Memory B cell (primary cell): ENCODE data around the gene RELN.

Experiments
- ATAC-seq: fragments of 150-1000 bp; cut with Tn5 transposase; 2 replicates; pipeline ENCODE4 v1.10.0; 2021; ENCODE audit warnings: low read depth, mild to moderate bottlenecking, moderate library complexity
- DNase-seq, 2 donors: peaks; one replicate each; pipeline ENCODE4 v3.0.0; 2022; ENCODE audit warnings: low spot score in 2 of 2
- H3K27ac Mint-ChIP-seq: one replicate; pipeline ENCODE4 v1.8.0; 2022; ENCODE audit warnings: mild to moderate bottlenecking, moderate library complexity, mixed read lengths
- H3K27me3 Mint-ChIP-seq: one replicate; pipeline ENCODE4 v1.8.0; 2022; ENCODE audit warnings: mixed read lengths
- H3K36me3 Mint-ChIP-seq: one replicate; pipeline ENCODE4 v1.8.0; 2022; ENCODE audit warnings: mild to moderate bottlenecking, mixed read lengths
- H3K4me1 Mint-ChIP-seq: one replicate; pipeline ENCODE4 v1.8.0; 2022; ENCODE audit warnings: mixed read lengths
- H3K4me3 Mint-ChIP-seq: one replicate; pipeline ENCODE4 v1.8.0; 2022; ENCODE audit warnings: mild to moderate bottlenecking, moderate library complexity, mixed read lengths
- H3K9me3 Mint-ChIP-seq: one replicate; pipeline ENCODE4 v1.8.0; 2022; ENCODE audit warnings: mixed read lengths

RELN gene

DNA sequence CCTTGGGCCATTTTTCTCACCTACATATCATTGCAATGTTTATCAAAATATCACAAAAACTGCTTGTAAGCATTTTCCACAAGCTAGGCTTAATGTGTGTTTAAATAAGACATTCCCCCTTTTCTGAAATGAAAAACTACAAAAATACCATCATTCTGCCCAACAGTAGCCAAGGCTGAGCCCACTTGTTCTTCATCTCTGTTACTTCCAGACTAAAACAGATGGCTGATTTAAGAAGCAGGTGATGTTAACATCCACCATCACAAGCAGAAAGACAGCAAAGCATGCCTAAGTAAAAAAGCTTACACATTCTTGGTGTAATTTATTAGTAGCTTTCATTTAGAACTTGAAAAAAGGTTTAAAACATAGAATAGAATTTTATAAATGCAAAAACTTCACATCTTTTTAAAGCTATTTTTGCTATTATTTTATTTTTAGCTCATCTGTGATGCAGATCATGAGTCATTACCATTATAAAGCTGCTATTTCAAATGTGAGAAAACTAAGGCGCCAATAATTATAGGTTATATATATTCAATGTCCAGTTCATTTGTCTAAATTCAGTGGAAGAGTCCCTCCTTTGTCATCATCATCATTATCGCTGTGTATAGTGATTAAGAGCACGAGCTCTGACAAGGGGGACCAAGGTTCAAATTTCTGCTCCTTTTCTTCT lies 109.4 kb downstream of the RELN start:
- no peak overlapping the region for H3K27ac Mint-ChIP-seq
- ATAC-seq (no peak), DNase-seq (no peak)
- H3K4me1 Mint-ChIP-seq: no peaks in the 10 kb centered on the region
- no peaks in the 10 kb centered on the region for H3K36me3 Mint-ChIP-seq
- no peak overlapping the region for H3K4me3 Mint-ChIP-seq
- H3K9me3 Mint-ChIP-seq: peaks cover 3% of the 10 kb centered on the region
- peaks cover 8% of the 10 kb centered on the region for H3K27me3 Mint-ChIP-seq

DNA sequence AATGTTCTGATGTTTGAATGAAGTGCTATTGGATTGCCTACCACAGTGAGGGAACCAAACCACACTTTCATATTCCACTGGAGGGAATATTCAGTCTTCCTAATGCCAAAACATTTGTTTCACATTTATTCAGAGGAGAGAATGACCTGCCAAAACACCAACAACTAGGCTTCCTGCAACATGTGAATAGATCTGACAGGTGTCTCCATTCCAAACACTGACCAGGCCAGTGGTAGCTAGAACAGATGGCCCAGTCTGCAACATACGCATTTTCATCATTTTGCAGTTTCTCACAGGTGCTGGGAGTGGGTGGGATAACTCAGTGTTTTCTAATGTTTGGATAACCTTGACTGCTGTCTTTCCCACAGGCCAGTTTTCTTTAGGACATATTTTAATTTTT lies 110.0 kb downstream of the RELN start:
- H3K27me3 Mint-ChIP-seq: peaks cover 8% of the 10 kb centered on the region
- peaks cover 3% of the 10 kb centered on the region for H3K9me3 Mint-ChIP-seq
- no peak overlapping the region for H3K27ac Mint-ChIP-seq

DNA sequence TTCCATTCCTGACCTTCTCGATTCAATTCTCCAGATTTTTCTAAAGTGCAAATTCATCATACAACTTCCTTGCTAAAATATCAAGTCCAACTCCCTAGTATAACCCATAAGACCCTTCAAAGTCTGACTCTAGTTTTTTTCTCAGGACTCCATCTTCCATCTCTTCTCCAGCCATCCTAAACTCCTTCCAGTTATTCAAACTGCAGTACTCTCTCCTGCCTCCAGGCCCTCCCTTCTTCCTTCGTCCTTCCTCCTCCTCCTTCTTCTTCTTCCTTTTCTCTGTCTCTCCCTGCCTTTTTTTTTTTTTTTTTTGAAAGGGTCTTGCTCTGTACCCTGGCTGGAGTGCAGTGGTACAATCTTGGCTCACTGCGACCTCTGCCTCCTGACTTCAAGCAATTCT lies 111.9 kb downstream of the RELN start:
- no peak for DNase-seq
- Mint-ChIP-seq H3K4me1 (no peaks in the 10 kb centered on the region), H3K27me3 (peaks cover 7% of the 10 kb centered on the region), H3K9me3 (peaks cover 3% of the 10 kb centered on the region), H3K36me3 (no peaks in the 10 kb centered on the region), H3K27ac (no peak overlapping the region), H3K4me3 (no peak overlapping the region)
- no peak for ATAC-seq

More for the DNA sequence above, 110.0 kb downstream of the RELN start:
- no peak for ATAC-seq
- H3K4me1 Mint-ChIP-seq: no peaks in the 10 kb centered on the region
- DNase-seq: no peak
- H3K4me3 Mint-ChIP-seq: no peak overlapping the region
- no peaks in the 10 kb centered on the region for H3K36me3 Mint-ChIP-seq

DNA sequence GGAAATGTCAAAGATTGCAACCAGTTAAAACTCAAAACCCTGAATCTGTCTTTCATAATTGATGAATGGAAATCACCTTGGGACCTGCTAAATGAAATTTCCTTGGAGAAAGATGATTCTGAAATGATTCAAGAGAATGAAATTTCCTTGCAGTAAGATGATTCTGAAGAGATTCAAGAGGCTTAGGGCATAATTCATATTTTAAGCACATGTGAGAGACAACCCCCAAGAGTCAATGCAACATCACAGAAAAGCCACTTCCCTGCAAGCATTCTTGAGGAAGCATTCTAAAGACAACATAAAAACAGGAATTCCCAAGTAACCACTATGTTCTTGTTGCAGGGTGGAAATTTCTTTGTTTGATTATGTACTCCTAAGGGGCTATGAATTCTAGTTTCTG lies 113.7 kb downstream of the RELN start:
- Mint-ChIP-seq H3K4me1 (no peaks in the 10 kb centered on the region), H3K36me3 (no peaks in the 10 kb centered on the region), H3K4me3 (no peak overlapping the region), H3K27ac (no peak overlapping the region), H3K27me3 (peaks cover 4% of the 10 kb centered on the region), H3K9me3 (peaks cover 3% of the 10 kb centered on the region)
- no peak for ATAC-seq
- no peak for DNase-seq

DNA sequence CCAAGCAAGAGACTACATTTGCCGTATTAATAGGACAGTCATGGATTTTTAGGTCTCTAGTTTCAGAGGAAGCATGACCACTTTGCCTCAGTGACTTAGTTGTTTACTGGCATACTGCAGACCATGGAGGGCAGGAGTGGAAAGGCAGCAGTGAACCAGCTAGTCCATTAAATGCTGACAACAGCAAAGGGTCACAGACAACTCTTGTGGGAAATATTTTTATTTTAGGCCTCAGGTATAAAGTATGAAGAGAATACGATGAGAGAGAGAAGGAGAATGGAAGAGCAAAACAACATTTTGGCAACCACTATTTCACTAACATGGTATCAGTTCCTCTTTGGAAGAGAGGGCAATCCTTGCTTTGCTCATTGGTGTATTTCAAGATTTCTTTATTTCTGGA lies 118.0 kb downstream of the RELN start:
- Mint-ChIP-seq H3K9me3 (peaks cover 2% of the 10 kb centered on the region), H3K27me3 (no peaks in the 10 kb centered on the region), H3K36me3 (no peaks in the 10 kb centered on the region), H3K4me3 (no peak overlapping the region), H3K4me1 (no peaks in the 10 kb centered on the region), H3K27ac (no peak overlapping the region)
- ATAC-seq (no peak), DNase-seq (no peak)

DNA sequence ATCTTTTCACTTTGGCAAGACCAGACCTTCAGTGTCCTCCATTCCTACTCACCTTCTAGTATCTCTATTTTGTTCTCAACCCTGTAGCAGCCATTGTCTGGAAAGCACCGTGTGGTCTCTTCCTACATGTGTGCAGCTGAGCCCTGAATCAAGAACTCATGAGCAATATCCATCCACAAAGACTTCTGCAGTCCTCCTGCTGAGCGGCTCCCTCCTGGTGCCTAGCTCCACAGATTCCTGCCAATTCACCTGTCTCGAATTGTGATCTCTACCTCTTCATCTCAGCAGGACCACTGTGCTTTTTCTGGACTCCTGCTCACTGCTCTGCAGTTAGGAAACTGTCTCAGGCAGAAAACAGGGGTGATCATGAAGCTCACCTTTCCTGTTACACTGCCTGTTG lies 118.8 kb downstream of the RELN start:
- Mint-ChIP-seq H3K36me3 (no peaks in the 10 kb centered on the region), H3K9me3 (peaks cover 2% of the 10 kb centered on the region), H3K27ac (no peak overlapping the region), H3K4me1 (no peaks in the 10 kb centered on the region), H3K4me3 (no peak overlapping the region), H3K27me3 (no peaks in the 10 kb centered on the region)
- DNase-seq (no peak), ATAC-seq (no peak)

DNA sequence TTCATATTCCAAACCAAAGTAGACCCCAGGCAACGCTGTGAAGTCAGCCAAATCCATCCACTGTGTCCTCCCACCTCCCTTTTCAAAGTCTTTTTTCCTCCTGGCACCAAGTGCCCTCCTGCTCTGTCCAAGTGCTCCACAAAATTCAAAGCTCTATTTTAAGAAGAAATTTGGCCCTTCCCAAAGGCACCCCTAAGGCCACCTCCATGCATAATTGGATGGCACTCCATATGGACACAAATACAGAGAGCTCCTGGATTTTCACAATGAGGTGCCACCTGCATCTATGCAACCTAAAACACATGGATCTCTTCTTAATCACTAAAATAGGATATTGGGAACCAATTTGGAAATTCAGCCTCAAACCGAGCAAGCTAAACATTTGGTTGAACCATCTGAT lies 121.6 kb downstream of the RELN start:
- ATAC-seq: no peak
- Mint-ChIP-seq H3K36me3 (no peaks in the 10 kb centered on the region), H3K27ac (no peak overlapping the region), H3K4me3 (no peak overlapping the region), H3K9me3 (peaks cover 2% of the 10 kb centered on the region), H3K27me3 (no peaks in the 10 kb centered on the region), H3K4me1 (no peaks in the 10 kb centered on the region)
- DNase-seq: no peak

DNA sequence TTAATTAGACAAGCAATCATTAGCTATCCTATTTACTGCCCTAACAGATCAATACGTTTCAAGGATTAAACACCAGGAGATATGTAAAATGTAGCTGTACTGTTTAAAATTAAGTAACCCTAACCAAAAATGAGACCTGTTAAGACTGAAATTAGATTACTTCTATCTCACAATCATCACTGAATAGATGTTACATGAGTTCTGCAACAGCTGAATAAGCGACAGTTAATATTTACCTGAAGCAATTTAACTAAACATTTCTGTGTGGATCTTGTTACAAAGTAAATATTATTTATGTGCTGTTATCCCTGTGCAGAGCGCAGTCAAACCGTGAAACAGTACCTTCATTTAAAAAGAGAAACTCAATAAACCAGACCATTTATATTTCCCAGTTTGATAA lies 122.5 kb downstream of the RELN start:
- Mint-ChIP-seq H3K27ac (no peak overlapping the region), H3K4me3 (no peak overlapping the region), H3K36me3 (no peaks in the 10 kb centered on the region), H3K9me3 (peaks cover 2% of the 10 kb centered on the region), H3K27me3 (no peaks in the 10 kb centered on the region), H3K4me1 (no peaks in the 10 kb centered on the region)
- ATAC-seq (no peak), DNase-seq (no peak)

DNA sequence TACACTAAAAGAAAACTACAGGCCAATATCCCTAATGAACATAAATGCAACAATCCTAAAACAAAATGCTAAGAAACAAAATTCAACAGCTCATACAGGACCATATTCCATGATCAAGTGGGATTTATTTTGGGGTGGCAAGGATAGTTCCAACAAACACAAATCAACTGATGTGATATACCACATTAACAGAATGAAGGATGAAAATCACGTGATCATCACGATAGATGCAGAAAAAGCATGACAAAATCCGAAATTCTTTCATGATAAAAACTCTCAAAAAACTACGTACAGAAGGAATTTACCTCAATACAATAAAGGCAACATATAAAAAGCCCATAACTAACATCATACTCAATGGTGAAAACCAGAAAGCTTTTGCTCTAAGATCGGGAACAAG lies 124.0 kb downstream of the RELN start:
- H3K9me3 Mint-ChIP-seq: peaks cover 2% of the 10 kb centered on the region
- H3K4me3 Mint-ChIP-seq: no peak overlapping the region
- no peaks in the 10 kb centered on the region for H3K27me3 Mint-ChIP-seq
- no peaks in the 10 kb centered on the region for H3K4me1 Mint-ChIP-seq
- no peak for ATAC-seq
- no peak overlapping the region for H3K27ac Mint-ChIP-seq
- DNase-seq: no peak
- H3K36me3 Mint-ChIP-seq: no peaks in the 10 kb centered on the region

DNA sequence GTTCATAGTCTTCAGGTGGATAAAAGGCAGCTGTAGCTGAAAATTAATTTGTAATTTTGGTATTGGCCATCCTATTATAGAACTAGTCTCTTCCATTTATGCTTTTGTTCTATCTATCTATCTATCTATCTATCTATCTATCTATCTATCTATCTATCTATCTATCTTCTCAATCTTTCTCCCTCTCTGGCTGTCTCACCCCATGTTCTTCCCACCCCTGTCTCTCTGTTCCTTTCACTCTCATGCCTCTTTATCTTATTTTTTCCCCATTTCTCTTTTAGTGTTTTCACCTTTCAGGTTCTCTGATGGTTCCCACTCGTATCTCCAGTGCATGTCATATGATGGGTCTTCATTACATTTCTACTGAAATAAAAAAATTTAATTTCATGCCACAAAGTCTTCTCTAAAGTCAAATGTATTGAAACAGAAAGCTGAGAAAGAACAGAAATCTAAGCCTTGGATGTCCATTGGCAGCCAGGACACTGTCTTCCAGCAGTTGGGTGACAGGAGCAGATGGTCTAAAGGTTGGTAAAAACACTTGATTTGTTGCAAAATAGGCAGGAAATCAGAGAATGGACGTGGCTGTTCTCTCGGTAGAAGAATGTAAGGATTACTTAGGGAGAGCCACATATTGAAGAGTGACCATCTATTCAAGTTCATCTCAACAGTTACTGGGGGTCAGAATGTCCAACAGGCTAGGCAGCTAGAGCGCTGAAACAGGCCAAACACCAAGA lies 127.0 kb downstream of the RELN start:
- DNase-seq: no peak
- H3K36me3 Mint-ChIP-seq: no peaks in the 10 kb centered on the region
- no peak overlapping the region for H3K27ac Mint-ChIP-seq
- no peak for ATAC-seq
- no peaks in the 10 kb centered on the region for H3K4me1 Mint-ChIP-seq
- H3K9me3 Mint-ChIP-seq: no peaks in the 10 kb centered on the region
- no peak overlapping the region for H3K4me3 Mint-ChIP-seq
- no peaks in the 10 kb centered on the region for H3K27me3 Mint-ChIP-seq

DNA sequence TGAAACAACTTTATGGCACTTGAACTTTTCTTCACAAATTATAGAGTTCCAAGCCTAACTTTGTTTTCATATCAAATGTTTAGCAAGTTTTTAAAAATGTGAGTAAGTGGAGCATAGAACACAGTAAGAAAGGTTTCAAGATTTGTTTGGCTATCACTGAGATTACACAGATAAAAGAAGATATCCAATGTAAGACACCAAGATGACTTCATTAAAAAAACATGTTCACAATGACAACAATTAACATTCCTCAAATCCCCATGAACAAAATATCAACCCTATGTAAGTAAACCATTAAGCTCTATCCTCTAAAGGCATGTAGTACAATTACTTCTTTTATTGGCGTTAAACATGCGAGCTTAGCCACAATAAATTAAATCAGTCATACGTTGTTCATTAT lies 129.7 kb downstream of the RELN start:
- no peaks in the 10 kb centered on the region for H3K4me1 Mint-ChIP-seq
- no peak for ATAC-seq
- no peak overlapping the region for H3K27ac Mint-ChIP-seq
- H3K36me3 Mint-ChIP-seq: no peaks in the 10 kb centered on the region
- no peak for DNase-seq
- H3K9me3 Mint-ChIP-seq: no peaks in the 10 kb centered on the region
- H3K4me3 Mint-ChIP-seq: no peak overlapping the region
- peaks cover 4% of the 10 kb centered on the region for H3K27me3 Mint-ChIP-seq

DNA sequence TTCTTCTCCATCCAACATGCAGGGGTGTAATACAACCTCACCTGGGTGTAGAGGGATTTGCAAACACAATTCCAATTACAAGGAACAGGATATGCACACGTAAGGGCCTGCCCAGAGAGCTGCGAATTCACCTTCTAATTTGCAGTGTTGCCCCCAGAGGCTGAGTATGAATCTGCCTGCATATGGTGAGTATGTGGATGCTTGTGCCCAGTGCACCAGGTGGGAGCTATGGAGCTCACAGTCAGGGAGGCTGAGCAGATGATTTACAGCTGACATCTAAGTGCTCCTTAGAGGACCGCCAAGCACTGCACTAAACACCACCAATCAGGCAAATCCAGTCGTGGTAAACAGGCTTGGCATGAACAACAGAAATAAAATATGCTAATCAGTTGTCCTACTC lies 132.0 kb downstream of the RELN start:
- H3K27ac Mint-ChIP-seq: no peak overlapping the region
- no peak overlapping the region for H3K4me3 Mint-ChIP-seq
- no peak for ATAC-seq
- no peaks in the 10 kb centered on the region for H3K9me3 Mint-ChIP-seq
- no peaks in the 10 kb centered on the region for H3K36me3 Mint-ChIP-seq
- DNase-seq: no peak
- H3K4me1 Mint-ChIP-seq: no peaks in the 10 kb centered on the region
- H3K27me3 Mint-ChIP-seq: peaks cover 4% of the 10 kb centered on the region

DNA sequence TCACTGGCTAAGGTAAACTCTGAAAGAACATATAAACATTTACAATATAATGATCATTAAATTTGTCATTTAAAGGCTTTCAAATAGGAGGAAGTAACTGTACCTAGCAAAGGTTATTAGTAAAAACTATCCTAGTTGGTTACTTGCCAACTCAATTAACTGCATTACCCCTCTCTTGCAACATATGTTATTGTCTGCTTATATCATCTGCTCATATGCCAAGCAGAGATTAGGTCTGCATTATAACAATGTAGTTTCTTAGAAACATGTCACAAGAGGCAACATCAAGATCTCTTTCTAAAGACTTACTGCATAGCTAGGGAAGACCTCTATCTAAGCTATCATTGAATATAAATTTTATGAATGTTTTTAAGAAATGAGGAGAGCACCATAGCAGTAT lies 132.5 kb downstream of the RELN start:
- H3K4me1 Mint-ChIP-seq: no peaks in the 10 kb centered on the region
- ATAC-seq (no peak), DNase-seq (no peak)
- H3K9me3 Mint-ChIP-seq: no peaks in the 10 kb centered on the region
- no peak overlapping the region for H3K27ac Mint-ChIP-seq
- no peaks in the 10 kb centered on the region for H3K36me3 Mint-ChIP-seq
- H3K27me3 Mint-ChIP-seq: peaks cover 4% of the 10 kb centered on the region
- no peak overlapping the region for H3K4me3 Mint-ChIP-seq

DNA sequence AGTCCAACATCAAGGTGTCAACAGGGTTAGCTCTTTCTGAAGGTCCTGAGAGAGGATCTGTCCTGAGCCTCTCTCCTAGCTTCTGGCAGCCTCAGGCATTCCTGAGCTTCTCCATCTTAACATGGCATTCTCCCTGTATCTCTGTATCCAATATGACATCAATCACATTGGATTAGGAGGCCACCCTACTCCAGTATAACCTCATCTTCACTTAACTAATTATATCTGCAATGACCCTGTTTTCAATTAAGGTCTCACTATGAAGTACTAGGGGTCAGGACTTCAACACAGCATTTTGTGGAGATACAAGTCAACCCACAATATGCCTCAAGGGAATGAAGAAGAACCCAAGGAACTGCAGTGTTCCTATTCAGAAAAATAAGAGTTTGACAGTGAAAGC lies 133.8 kb downstream of the RELN start:
- Mint-ChIP-seq H3K9me3 (peaks cover 4% of the 10 kb centered on the region), H3K4me1 (no peaks in the 10 kb centered on the region), H3K36me3 (no peaks in the 10 kb centered on the region), H3K27me3 (peaks cover 4% of the 10 kb centered on the region), H3K27ac (no peak overlapping the region), H3K4me3 (no peak overlapping the region)
- ATAC-seq (no peak), DNase-seq (no peak)

DNA sequence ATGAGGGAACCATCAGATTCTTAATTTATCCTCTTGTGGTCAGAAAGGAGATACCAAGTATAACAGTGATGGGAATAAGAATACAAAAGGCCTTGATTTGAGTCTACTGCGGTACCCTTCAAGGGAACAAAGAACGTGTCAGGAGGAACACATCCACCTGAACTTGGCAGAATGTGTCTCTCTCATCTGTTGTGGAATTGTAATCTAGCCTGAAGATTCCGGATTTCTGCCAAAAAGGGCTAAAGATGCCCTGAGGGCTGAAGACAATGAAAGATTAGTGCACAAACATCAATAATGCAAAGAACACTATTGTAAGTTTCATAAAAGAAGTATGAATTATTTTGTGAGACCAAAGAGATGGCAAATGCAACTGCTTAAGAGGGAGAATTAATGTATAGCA lies 134.8 kb downstream of the RELN start:
- H3K9me3 Mint-ChIP-seq: peaks cover 4% of the 10 kb centered on the region
- no peak for DNase-seq
- H3K27ac Mint-ChIP-seq: no peak overlapping the region
- no peaks in the 10 kb centered on the region for H3K4me1 Mint-ChIP-seq
- H3K27me3 Mint-ChIP-seq: peaks cover 4% of the 10 kb centered on the region
- no peaks in the 10 kb centered on the region for H3K36me3 Mint-ChIP-seq
- no peak overlapping the region for H3K4me3 Mint-ChIP-seq
- no peak for ATAC-seq
